Activated CD4-positive, alpha-beta T cell treated with anti-CD3 and anti-CD28 coated beads for 48 hours (primary cell): Measurements from ENCODE around the gene MLLT1.

ENCODE experiments used
- DNase-seq: peaks from one replicate; pipeline ENCODE4 v3.0.0-alpha.2; 2020

Gene MLLT1

DNA sequence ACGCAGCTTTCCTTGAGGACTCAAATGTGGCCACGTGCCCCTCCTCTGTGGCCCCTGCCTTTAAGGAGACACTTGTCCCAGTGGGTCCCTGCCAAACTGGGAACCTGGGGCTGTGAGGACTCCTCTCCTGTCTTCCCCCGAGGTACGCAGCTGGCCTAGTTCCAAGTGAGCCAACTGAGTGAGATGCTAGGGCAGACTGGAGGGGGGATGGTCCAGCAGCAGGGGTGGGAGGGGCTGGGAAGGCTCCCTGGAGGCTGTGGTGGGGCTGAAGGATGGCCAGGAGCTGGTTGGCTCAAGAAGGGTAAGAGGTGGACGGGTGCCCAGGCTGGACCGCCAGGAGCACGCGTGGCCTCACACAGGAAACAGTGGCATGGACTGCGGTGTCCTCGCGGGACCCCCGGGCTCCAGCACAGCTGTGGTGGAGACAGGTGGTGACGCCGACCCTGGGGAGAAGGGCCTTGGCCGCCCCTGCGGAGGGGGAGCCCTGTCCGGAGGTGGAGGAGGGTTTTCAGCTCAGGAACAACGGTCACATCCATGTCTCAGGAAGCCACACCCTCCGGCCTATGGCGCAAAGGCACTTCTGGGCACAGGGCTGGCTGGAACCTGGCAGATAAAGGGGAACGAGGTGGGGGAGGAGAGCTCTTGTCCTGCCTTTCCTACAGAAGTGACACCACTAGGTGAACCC is 45.8 kb downstream of the MLLT1 start:
- no peak for DNase-seq

DNA sequence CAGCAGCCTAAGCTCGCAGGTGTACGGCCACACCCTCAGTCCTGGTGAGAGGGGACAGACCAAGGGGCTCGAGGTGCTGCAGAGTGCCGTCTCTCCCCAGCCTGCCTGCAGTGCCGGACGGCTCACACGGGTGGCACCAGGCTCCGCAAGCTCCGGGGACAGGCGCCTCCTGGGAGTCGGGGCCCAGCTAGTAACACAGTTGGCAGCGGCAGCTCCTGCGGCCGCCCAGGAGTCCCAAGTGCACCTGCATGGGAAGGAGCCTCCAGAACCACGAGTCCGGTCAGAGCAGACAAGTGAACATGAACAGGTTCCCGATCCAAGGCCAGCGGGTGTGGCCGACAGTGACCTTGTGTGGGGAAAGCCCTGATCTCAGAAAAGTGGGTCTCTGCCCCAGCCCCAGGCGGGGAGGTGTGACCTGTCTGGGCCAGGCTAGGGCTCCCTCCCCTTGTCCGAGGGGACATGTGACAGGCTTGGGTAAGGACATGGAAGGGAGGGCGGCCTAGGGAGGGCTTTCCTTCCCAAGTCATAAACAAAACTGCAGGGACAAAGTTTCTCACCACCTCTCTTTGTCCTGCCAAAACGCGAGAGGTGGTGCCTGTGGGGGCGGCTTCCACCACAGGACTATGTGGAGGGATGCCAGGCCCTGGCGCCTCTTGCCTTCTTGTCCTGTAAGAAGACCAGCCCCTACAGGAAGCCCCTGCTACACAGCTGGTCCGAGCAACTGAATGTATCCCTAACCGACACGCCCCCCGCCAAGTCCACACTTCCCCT is 46.5 kb downstream of the MLLT1 start:
- no peak for DNase-seq

DNA sequence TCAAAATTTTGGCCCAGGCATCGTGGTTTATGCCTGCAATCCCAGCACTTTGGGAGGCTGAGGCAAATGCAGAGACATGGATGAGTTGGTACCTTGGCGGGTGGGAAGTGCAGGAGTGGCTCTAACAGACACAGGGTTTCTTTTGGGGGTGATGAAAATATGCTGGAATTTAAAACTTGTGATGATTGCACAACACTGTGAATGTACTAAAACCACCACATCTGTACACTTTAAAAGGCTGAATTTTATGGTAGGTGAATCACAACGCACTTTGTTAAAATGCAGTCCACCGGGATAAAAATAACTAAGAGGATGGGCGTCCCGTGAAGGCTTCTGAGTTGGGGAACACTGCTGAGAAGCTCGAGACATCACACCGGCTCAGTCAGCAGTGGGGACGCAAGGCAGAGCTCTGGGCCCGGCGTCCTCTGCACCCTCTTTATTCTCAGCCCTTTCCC is 47.1 kb downstream of the MLLT1 start:
- DNase-seq: no peak

DNA sequence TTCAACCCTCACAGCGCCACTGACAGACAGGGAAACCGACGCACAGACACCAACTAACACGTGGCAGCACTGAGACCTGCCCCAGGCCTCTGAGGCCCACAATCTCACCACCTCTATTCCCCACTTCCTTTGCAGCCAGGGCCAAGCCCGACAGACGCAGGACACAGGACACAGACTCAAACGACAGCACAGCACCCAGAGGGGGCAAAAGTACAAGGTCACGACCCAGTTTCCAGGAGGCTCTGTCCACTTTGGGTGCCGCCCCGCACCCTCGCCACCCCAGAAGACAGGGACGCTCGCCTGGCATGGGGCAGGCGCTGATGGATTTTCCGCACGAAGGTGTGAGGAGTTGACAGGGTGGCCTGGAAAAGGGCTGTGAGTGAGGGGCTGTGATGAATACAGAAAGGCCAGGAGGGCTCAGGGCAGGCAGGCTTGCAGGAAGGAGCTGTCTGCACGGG is 48.8 kb downstream of the MLLT1 start:
- DNase-seq: no peak

DNA sequence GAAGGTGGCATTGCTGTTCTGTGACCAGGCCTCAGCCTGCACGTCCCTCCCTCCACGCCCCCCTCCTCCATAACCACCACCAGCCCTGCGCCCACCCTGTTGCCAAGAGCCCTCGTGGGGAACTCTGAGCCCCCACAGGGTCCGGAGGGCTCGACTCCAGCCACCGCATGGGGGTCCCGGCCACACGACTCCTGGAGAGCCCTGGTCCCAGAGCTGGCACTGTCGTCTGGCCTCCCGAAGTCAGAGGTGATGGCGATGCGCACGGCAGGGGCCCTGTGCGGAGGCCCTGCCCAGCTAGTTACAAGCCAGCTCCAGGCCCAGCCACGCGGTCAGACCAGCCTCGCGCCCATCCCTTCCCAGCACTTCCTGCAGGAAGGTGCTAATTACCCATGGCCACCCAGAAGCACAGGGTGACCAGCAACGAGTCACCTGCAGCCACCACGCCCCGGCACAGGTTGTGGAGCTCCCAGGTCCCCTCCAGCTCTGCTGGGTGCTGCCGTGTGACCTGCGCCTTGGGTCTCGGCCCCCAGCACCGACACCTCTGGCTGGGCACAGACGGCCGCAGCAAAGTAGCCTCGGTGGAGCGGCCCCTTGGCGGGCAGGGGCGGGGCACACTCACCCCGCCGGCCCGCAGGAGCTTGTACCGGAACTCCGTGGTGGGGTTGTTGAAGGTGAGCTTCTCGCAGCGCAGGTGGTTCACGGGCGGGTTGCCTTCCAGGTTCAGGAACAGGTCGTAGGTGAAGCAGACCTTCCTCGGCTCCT is 49.6 kb downstream of the MLLT1 start:
- no peak for DNase-seq

DNA sequence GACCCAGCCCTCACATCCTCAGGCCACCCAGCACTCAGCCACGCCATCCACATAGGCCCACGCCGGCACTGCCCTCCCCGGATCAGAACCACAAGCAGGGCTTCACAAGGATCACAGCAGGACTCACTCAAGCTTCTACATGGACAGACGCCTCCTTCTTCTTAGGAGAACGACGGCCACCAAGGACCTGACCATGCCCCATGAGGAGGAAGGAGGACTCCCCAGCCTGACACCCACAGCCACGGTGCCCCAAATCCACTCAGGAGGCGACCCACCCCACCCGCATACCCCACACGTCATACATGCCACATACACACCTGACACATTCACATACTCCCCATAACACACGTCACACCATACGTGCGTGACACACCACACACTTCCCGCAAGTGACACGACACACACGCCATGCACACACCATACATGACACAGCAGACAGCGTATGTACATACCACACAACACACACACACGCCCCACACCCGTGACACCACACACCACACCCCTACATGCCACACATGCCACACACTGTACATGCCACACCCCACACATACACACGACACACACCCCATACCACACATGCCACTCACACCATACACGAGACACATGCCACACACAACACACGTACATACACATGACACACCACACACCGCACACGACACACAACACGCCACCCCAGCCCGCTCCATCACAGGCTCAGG is 50.4 kb downstream of the MLLT1 start:
- no peak for DNase-seq

DNA sequence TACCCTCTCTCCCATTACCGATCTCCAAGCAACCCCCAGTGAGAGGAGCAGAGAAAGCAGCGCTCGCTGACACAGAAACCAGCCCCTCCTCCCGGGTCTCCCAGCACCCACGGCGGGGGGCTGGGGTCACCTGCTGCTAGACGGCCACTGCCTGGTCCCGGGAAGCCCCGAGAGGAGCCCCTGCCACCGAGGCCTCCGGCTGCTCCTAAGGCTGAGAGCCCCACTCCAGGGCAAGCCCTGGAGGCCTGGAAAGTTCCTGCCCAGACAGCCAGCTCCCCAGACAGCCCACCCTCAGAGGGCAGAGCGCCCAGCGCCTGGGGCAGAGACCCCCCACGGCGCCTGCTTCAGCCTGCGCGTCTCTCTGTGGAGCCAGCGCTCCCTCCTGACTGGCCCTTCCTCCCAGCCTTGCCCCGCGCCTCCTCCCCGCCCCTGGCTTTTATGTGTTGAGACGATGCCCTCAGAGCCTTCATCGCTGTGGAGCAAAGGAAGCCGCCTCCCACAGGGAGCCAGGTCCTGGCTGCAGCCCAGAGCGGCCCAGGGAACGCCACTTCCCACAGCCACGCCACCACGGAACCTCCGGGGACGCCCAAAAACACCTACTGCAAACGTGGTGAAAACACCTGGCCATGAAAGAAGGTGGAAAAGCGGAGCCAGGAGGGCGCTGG is 51.1 kb downstream of the MLLT1 start:
- no peak for DNase-seq

DNA sequence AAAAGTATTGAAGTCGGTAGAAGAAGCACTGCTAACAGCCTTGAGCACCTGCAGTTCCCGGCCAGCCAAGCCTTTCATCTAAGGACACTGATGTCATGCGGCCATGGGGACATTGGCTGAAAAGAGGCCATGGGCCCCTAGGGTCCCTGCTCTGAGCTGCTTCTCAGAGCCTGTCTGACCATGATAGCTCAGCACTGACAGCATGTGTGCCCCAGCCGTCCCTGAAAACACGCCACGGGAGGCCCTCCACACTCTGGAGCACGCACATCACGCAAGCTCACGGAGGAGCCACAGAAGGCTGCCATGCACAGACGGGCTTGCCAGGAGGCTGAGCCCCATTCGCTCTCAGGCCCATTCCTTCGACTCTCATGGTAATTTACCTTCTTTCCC is 51.8 kb downstream of the MLLT1 start:
- DNase-seq: no peak

DNA sequence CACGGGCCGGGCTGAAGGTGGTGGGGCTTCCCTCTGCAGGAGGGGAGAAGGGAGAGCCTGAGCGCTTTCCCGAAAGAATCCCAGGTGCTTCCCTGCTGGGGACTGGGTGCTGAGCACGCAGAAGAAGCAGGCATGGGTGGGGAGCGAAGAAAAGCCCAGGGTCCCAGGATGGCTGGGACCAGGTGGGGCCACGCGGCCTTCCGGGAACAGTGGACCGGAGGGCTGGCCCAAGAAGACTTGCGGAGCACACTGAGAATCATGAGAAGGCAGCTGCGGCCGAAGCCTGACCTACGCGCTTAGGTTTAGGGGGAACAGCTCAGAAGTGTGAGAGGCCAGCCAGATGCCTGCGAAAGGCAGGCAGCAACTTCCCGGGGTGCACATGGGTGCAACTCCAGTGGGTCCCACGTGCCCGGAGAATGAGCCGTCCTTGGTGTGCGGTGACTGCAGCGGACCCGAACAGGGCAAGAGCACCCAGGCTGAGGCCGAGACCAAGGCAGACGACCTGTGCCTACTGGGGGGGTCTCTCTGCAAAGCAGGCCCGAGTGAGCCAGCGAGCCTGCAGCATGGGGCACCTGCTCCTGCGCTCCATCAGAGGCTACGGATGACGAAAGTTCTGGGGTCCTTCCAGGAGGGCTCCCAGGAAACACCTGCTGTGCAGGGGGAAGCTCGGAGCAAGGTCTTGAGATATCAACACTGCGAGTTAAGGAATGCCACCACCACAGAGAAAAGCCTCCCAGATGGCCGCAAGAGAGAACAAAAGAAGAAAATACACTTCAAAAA is 52.4 kb downstream of the MLLT1 start:
- DNase-seq: no peak

DNA sequence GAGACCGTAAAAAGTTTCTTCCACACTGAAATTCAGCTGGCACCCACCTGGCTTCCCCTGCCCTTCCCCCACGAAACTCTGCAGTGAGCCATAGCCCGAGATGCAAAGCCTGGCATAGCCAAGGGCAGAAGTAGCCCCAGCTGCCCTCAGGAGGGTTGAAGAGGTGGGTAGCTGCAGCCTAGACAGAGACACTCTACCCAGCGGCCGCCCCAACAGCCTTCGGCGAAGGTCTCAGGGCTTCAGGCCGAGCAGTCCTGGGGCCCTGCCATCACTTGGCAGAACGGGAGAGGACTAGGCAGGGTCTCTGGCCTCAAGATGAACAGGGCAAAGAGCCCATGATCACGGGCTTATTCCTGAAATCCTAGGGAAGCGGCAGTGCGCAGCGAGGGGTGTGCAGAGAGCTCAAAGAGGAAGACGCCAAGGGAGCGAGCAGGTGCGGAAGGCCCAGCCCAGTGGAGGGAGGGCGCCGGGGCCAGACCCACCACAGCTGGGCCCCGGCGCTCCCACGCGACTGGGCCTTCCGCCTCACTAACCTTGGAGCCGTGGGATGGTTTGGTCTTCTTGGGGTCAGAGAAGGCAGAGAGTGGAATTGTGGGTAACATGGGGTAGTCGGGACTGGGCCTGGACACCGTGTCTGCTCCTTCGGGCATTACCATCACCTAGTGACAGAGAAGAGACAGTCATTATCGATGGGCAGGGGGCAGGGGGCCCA is 53.2 kb downstream of the MLLT1 start:
- DNase-seq: no peak

DNA sequence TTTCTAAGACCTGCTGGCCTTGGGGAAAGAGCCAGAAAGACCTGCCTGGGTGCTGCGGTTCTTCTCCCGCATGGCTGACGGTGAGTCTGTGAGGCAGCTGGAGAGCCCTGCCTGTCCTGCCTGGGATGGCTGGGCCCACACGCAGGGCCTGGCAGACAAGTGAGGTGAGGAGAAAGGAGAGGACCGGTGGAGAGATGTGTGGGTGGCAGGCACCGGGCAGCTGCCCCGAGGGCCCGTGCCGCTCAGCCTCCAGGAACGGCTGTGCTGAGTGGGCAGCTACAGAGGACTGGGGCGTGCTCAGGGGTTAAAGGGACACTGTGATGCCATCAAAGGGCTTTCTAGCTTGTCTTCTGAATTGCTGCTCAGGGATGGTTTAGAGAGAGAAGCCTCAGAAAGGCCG is 53.8 kb downstream of the MLLT1 start:
- DNase-seq: no peak

DNA sequence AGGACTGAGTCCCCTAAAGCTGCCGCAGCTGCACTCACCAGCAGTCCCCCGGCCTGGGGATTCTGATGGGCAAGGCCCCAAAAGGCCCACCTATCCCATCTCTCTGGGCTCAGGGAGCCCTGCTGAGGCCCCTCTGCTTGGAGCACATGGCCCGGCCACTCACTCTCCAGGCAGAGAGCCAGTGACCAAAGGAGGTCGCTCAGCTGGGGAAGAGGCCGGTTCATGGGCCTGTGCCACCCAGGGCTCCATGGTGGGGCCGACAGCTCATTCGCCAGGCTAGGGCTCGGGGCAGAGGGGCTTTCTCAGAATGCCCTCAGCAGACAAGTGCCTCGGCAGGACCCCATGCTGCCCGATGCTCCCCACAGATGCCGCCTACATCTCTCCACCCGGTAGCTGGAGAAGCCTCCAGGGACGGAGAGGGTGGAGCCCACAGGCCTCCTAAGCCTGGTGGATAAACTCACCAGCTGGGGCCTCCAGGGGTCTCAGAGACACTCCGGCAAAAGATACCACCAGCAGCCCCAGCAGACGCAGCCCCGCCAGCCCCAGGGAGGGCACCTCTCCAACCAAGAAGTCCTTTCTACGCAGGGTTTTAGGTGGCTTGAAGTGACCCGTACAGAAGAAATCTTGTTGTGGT is 54.4 kb downstream of the MLLT1 start:
- no peak for DNase-seq

DNA sequence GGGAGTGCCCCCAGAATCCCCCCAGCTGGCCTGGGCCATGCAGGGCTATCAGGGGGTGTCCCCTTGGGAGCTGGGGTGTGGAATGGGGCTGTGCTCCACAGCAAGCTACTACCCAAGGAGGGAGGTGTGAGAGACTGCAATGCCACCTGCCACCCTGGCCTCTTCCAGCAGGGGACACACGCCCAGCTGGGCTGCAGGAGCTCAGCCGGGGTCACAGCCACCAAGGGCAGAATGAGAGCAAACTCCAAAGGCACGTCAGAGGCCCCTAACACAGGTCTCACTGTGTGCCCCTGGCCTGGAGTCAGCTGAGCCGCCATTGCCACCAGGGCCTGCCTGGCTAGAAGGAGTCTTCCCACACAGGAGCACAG is 55.5 kb downstream of the MLLT1 start:
- no peak for DNase-seq

DNA sequence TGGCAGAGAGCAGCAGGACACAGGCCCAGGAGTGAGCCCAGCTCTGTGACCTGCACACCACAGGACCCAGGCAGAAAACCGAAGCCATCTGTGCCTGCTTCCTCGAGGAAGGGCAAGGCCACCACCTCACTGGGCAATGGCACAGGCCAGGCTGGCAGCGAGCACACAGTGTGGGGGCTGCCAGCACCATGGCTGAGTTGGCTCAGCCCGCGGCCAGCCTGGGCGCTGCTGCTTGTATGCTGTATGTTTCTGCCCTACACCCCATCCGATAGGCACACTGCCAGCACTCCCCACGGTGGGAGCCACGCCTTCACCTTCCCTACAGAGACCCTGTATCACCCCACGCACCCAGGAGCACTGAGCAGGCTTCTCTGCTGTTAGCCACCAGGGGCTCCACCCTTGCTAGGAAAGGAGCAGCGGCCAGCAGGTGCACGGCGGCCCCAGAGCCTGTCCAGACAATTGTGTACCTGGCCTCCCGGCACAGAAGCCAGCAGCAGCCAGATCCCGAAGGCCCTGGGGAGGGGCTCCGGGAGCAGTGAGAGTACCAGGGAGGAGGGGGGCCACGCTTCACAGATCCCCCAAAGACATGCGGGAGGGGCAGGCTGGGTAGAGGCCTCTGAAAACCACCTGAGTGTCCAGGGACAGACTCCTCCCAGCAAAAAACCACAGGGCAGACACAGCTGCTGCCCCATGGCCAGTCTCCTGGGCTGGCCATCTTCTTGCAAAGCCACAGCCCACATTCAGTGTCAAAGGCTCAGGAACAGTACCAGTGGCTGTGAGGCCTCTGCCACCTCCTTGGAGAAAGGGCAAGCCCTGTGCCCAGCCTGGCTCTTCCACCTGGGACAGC is 56.1 kb downstream of the MLLT1 start:
- DNase-seq: no peak

DNA sequence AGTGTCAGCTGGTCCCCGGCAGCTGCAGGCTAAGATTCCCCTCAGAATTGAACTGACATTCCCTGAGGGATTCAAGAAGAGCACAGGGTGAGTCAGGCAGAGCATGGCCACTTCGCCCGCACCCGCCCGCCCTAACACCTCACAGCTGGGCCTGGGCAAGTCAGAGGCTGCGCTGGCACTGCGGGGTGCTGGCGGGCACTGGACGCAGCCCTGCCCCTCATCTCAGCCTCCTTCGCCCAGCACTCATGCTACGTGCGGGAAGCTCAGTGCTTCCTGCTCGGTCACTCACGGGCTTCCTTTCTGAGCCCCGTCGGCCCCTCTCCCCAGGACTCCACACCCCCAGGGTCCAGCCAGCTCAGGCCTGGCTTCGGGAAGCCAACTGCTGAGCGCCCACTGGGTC is 56.9 kb downstream of the MLLT1 start:
- no peak for DNase-seq

DNA sequence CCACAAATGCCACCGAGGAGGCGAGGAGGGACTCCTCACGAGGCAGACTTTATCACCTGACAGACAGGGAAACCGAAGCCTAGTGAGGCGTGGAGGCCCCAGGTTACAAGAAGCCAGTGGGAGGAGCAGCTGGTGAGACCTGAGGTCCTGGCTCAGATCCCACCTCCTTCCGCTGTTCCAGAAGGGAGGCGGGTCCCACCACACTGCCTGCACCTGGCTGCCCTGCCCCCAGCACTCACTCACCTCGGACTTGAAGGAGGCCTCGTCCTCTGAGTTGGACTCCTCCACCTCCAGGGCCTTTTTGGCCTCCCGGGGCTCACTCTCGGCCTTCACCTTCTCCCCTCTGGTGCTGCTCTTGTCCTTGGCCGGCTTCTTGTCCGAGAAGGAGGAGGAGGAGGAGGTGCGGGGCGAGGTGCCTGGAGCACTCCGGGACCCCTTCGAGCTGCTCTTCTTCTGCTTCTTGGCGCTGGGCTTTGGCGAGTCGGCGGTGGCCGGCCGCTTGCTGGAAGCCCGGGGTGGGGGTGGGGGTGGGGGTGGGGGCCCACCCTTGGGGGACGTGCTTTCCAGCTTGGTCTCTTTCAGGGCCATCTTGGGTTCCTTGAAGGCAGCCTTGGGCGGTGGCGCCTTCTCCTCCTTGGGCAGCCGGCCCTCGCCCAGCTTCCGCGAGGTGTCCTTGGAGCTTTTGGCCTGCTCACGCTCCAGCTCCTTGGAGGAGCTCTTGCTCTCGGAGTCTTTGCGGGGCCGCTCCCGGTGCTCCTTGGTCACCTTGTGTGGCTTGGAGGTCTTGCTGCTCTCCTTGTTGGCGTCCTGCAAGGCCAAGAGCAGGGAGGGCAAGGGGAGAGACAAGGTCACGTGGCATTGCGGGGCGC is 57.7 kb downstream of the MLLT1 start:
- no peak for DNase-seq

DNA sequence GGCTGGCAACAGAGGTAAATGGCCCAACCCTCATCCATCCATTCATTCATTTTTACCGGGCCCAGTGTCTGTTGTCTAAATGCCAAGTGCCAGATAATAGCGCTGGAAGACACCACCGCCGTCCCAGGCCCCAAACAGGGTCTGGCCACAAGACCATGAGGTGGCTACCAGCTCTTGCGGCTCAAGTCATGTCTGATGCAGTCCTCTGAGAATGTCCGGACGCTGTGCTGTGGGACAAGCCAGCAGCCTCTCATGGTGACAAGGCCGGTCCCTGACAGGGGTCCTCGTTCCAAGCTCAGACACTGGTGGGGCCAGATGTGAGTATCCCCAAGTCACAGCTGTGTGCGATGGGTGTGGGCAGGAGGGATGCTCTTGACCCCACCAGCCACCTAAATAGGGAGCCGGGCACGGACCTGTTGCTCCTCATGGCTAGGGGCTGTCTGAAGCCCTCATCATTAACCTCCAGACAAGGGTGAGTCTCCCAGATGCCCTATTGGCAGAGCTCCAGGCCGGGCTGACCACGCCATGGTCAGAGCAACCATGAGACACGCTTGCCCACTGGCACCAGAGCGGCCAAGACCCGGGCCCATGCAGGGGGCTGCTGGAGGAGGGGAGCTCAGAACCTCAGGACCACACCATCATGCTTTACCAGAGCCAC is 58.4 kb downstream of the MLLT1 start:
- no peak for DNase-seq
